HepG2 (cell line): ENCODE measurements around the gene DNAI2.

Experiments
- CTCF ChIP-seq: sonication (generic); formaldehyde crosslinking; IDR thresholded peaks from 2 replicates; pipeline ENCODE4 v1.5.0; 2020; ENCODE audit warnings: mild to moderate bottlenecking, missing genetic modification reagents, moderate library complexity
- EP300 ChIP-seq, 3 experiments: sonication (generic) in 1 of 3; formaldehyde crosslinking in 1 of 3; IDR thresholded peaks; 2 replicates each; pipeline versions ENCODE4 v1.5.1 to v1.6.1; 2011 to 2020; ENCODE audit warnings: low read depth in 2 of 3, low read length in 2 of 3, borderline replicate concordance in 1 of 3, improper control_type of control experiment in 1 of 3, mild to moderate bottlenecking in 1 of 3, missing genetic modification reagents in 1 of 3, moderate library complexity in 1 of 3
- NAIF1 ChIP-seq: sonication (generic); formaldehyde crosslinking; IDR thresholded peaks from 2 replicates; pipeline ENCODE4 v1.5.0; 2020; ENCODE audit warnings: mild to moderate bottlenecking, missing genetic modification reagents, borderline replicate concordance
- NFE2L1 ChIP-seq: sonication (generic); formaldehyde crosslinking; IDR thresholded peaks from 2 replicates; pipeline ENCODE4 v1.4.0; 2020; ENCODE audit warnings: missing genetic modification reagents, mild to moderate bottlenecking, borderline replicate concordance
- PBX2 ChIP-seq: IDR thresholded peaks from 2 replicates; pipeline ENCODE4 v1.6.1; 2016; ENCODE audit warnings: control low read depth
- PHF8 ChIP-seq: sonication (generic); formaldehyde crosslinking; IDR thresholded peaks from 2 replicates; pipeline ENCODE4 v1.5.0; 2020; ENCODE audit warnings: missing genetic modification reagents
- ZNF431 ChIP-seq: sonication (generic); formaldehyde crosslinking; IDR thresholded peaks from 2 replicates; pipeline ENCODE4 v1.9.0; 2022; ENCODE audit warnings: missing genetic modification reagents, low read depth, mild to moderate bottlenecking, borderline replicate concordance
- ZNF564 ChIP-seq: sonication (generic); formaldehyde crosslinking; IDR thresholded peaks from 2 replicates; pipeline ENCODE4 v1.8.1; 2023; ENCODE audit warnings: mild to moderate bottlenecking, missing genetic modification reagents
- ZNF577 ChIP-seq: sonication (generic); formaldehyde crosslinking; IDR thresholded peaks from 2 replicates; pipeline ENCODE4 v1.4.0; 2020; ENCODE audit warnings: mild to moderate bottlenecking, low read depth, missing genetic modification reagents, borderline replicate concordance
- ZNF777 ChIP-seq: sonication (generic); formaldehyde crosslinking; IDR thresholded peaks from 2 replicates; pipeline ENCODE4 v1.4.0; 2020; ENCODE audit warnings: missing genetic modification reagents
- ZNF792 ChIP-seq: IDR thresholded peaks from 2 replicates; pipeline ENCODE4 v1.6.1; 2016
- TF ChIP-seq, protein P1 (sequence below): sonication (generic); formaldehyde crosslinking; IDR thresholded peaks from 2 replicates; pipeline ENCODE4 v1.5.0; 2020; ENCODE audit warnings: missing genetic modification reagents
- TF ChIP-seq, protein P2 (sequence below): sonication (generic); formaldehyde crosslinking; IDR thresholded peaks from 2 replicates; pipeline ENCODE4 v1.8.0; 2022; ENCODE audit warnings: missing genetic modification reagents, mild to moderate bottlenecking, inconsistent platforms, borderline replicate concordance

GRCh38 chr17:74251051-74251450, 23.0 kb upstream of the DNAI2 start:
- TF ChIP-seq ZNF431 (CRISPR knock-in tag): no peak
- no peak for TF ChIP-seq ZNF577 (CRISPR knock-in tag)
- no peak for TF ChIP-seq ZNF777 (CRISPR knock-in tag)
- TF ChIP-seq, protein P1, sequence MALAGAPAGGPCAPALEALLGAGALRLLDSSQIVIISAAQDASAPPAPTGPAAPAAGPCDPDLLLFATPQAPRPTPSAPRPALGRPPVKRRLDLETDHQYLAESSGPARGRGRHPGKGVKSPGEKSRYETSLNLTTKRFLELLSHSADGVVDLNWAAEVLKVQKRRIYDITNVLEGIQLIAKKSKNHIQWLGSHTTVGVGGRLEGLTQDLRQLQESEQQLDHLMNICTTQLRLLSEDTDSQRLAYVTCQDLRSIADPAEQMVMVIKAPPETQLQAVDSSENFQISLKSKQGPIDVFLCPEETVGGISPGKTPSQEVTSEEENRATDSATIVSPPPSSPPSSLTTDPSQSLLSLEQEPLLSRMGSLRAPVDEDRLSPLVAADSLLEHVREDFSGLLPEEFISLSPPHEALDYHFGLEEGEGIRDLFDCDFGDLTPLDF (CRISPR knock-in tag): no peak
- no peak for TF ChIP-seq ZNF564 (CRISPR knock-in tag)
- TF ChIP-seq CTCF (CRISPR knock-in tag): no peak
- no peak for TF ChIP-seq NAIF1
- no peak for TF ChIP-seq EP300 (IDR thresholded peaks at IDR 0.05; ENCODE audit: low read depth in 2 of 2, low read length in 2 of 2)
- TF ChIP-seq EP300 (CRISPR knock-in tag; IDR thresholded peaks at IDR 0.05; ENCODE audit: borderline replicate concordance): no peak
- no peak for TF ChIP-seq ZNF792 (CRISPR knock-in tag)
- TF ChIP-seq NFE2L1: no peak
- TF ChIP-seq PBX2 (CRISPR knock-in tag): no peak
- TF ChIP-seq PHF8 (CRISPR knock-in tag): no peak
- TF ChIP-seq, protein P2, sequence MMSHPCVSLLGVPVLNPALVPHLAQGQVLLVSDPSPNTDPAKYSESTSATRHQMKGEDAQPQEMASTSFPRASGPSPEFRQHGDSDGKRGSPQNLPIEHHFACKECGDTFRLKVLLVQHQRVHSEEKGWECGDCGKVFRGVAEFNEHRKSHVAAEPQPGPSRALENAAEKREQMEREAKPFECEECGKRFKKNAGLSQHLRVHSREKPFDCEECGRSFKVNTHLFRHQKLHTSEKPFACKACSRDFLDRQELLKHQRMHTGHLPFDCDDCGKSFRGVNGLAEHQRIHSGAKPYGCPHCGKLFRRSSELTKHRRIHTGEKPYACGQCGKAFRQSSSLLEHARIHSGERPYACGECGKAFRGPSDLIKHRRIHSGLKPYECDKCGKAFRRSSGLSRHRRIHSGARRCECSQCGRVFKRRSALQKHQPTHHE: no peak
